HG02852 (cell line): ENCODE results near the gene STBD1.
"Not testable (repeated sequence)": the region's sequence is repeated elsewhere in the genome, so short reads cannot be mapped to it uniquely, and the experiment has no call there.

ENCODE experiments used
- ATAC-seq: cut with Tn5 transposase; IDR thresholded peaks from one replicate; pipeline ENCODE4 v1.9.1; 2021; ENCODE audit warnings: mild to moderate bottlenecking, moderate library complexity; ENCODE audit not compliant: unreplicated experiment

STBD1 gene

GRCh38 chr4:76305971-76306881, at the start of gene STBD1:
Gene STBD1 (plus strand): TSS chr4:76306733. CDS start chr4:76306770, 37 bp downstream.
- peak; percentile 33 for ATAC-seq

- no peak for ATAC-seq
These were observed 49.6 kb upstream of the STBD1 start for GRCh38 chr4:76256968-76257367.

GRCh38 chr4:76257824-76258223, 48.7 kb upstream of the STBD1 start:
- ATAC-seq, result no peak

GRCh38 chr4:76260571-76260970, 46.0 kb upstream of the STBD1 start:
- ATAC-seq, result no peak

GRCh38 chr4:76265631-76266218, 40.8 kb upstream of the STBD1 start:
- ATAC-seq, result no peak

- ATAC-seq, result no peak
These were observed 39.9 kb upstream of the STBD1 start for GRCh38 chr4:76266627-76267026.

GRCh38 chr4:76267811-76268210, 38.7 kb upstream of the STBD1 start:
- no peak for ATAC-seq

GRCh38 chr4:76270244-76271175, 36.0 kb upstream of the STBD1 start:
- no peak for ATAC-seq

- ATAC-seq, result no peak
These were observed 35.3 kb upstream of the STBD1 start for GRCh38 chr4:76271248-76271647.

GRCh38 chr4:76272073-76272472, 34.5 kb upstream of the STBD1 start:
- ATAC-seq, result no peak

GRCh38 chr4:76272582-76272981, 34.0 kb upstream of the STBD1 start:
- ATAC-seq, result no peak

- no peak for ATAC-seq
These were observed 33.5 kb upstream of the STBD1 start for GRCh38 chr4:76272999-76273398.

- no peak for ATAC-seq
These were observed 30.9 kb upstream of the STBD1 start for GRCh38 chr4:76275486-76276124.

- ATAC-seq, result no peak
These were observed 29.7 kb upstream of the STBD1 start for GRCh38 chr4:76276813-76277212.

- ATAC-seq, result no peak
These were observed 28.9 kb upstream of the STBD1 start for GRCh38 chr4:76277667-76278066.

GRCh38 chr4:76278583-76278982, 27.9 kb upstream of the STBD1 start:
- ATAC-seq, result no peak

GRCh38 chr4:76279462-76279861, 27.1 kb upstream of the STBD1 start:
- no peak for ATAC-seq

- no peak for ATAC-seq
These were observed 25.8 kb upstream of the STBD1 start for GRCh38 chr4:76280488-76281441.

GRCh38 chr4:76281594-76281993, 24.9 kb upstream of the STBD1 start:
- not testable (repeated sequence) for ATAC-seq
